Smooth muscle cell (in vitro differentiated cells): ENCODE measurements around the gene PPT1. TPM values are rescaled to one million over a fixed set of nuclear protein-coding genes. Genes with fewer than 3 reads are reported as not detected.

Experiments used
- DNase-seq: peaks from one replicate; lab custom pipeline; 2025; ENCODE audit not compliant: unreplicated experiment; lab: John Stamatoyannopoulos, UW
- H2AFZ ChIP-seq: fragments of 200-600 bp; sonication (generic); 2 replicates; pipeline ENCODE4 v1.6.0; 2016; ENCODE audit warnings: antibody characterized with exemption, low read depth, mild to moderate bottlenecking
- H3F3A ChIP-seq: fragments of 200-600 bp; sonication (generic); 2 replicates; pipeline ENCODE4 v1.6.0; 2017; ENCODE audit warnings: antibody characterized with exemption, low read depth
- H3K27ac ChIP-seq: fragments of 200-600 bp; sonication (generic); 2 replicates; pipeline ENCODE4 v1.5.1; 2016; ENCODE audit warnings: low read depth, mild to moderate bottlenecking
- H3K27me3 ChIP-seq: fragments of 200-600 bp; sonication (generic); 2 replicates; pipeline ENCODE4 v1.6.1; 2016; ENCODE audit warnings: low read depth, mild to moderate bottlenecking
- H3K36me3 ChIP-seq: fragments of 200-600 bp; sonication (generic); 2 replicates; pipeline ENCODE4 v1.5.1; 2016; ENCODE audit warnings: low read depth
- H3K4me1 ChIP-seq: fragments of 200-600 bp; sonication (generic); 2 replicates; pipeline ENCODE4 v1.5.1; 2016; ENCODE audit warnings: low read depth
- H3K4me2 ChIP-seq: fragments of 200-600 bp; sonication (generic); 2 replicates; pipeline ENCODE4 v1.6.0; 2016; ENCODE audit warnings: mild to moderate bottlenecking
- H3K4me3 ChIP-seq: fragments of 200-600 bp; sonication (generic); 2 replicates; pipeline ENCODE4 v1.5.1; 2016; ENCODE audit warnings: mild to moderate bottlenecking
- H3K79me2 ChIP-seq: fragments of 200-600 bp; sonication (generic); 2 replicates; pipeline ENCODE4 v1.6.0; 2016; ENCODE audit warnings: low read depth, mild to moderate bottlenecking
- H3K9ac ChIP-seq: fragments of 200-600 bp; sonication (generic); 2 replicates; pipeline ENCODE4 v1.6.0; 2016; ENCODE audit warnings: low read depth
- H3K9me3 ChIP-seq: fragments of 200-600 bp; sonication (generic); replicated peaks from 2 replicates; pipeline ENCODE4 v1.5.1; 2016; ENCODE audit warnings: low read depth
- H4K20me1 ChIP-seq: fragments of 200-600 bp; sonication (generic); 2 replicates; pipeline ENCODE4 v1.6.0; 2016; ENCODE audit warnings: low read depth
- WGBS: methylation state at CpG from one replicate; pipeline ENCODE4 v1.1.7; 2016; ENCODE audit warnings: low lambda C conversion rate; 5-methylcytosine and 5-hydroxymethylcytosine counted together
- polyA plus RNA-seq: library from polyadenylated mRNA; unstranded; fragments of >200 nt; fragmentation: Nextera tagmentation; extraction: Ambion mirVana; gene quantifications from 2 replicates; pipeline ENCODE4 v1.2.1, GENCODE V29; 2016
- total RNA-seq: library from RNA; depleted of rRNA; stranded (reverse); fragments of >200 nt; gene quantifications from 2 replicates; pipeline ENCODE4 v1.2.3, GENCODE V29; 2014
- TF ChIP-seq, protein P1 (sequence below): fragments of 200-600 bp; sonication (generic); IDR thresholded peaks from 2 replicates; pipeline ENCODE4 v1.5.1; 2017; ENCODE audit warnings: borderline replicate concordance, mild to moderate bottlenecking, antibody characterized with exemption; ENCODE audit not compliant: insufficient read depth, poor library complexity, severe bottlenecking

PPT1 gene
- total and polyA plus RNA-seq, 2 experiments from 2014 or later = 72.5 to 85.6 TPM

DNA sequence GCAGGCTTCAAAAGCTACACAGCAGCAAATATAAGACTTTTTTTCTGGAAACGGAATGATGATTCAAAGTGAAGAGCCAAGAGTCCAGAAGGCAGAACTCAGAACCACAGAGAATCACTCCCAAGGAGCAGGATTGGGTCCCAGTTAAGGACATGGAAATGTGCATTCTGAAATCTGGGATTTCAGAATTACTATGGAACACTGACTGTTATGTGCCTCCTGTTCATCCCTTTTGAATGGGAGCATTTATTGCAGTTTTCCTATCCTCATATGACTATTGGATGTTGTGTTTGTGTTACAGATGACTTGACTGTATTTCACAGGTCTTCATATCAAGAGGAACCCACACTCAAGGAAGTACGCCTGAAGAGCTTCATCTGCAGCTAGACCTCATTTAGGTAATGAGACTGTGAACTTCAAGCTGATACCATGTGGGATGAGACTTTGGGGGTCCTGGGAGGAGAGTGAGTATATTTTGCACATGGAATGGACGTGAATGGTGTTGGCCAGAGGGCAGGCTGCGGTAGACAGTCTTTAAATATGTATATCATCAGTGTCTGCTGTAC, 73.6 kb downstream of the PPT1 start:
- Histone ChIP-seq H3K27me3 (no peaks in the 10 kb centered on the region), H2AFZ (no peak overlapping the region), H3K9ac (no peak overlapping the region), H3K36me3 (no peaks in the 10 kb centered on the region), H3K4me2 (no peak overlapping the region), H3K27ac (no peak overlapping the region), H3K79me2 (no peaks in the 10 kb centered on the region), H4K20me1 (no peaks in the 10 kb centered on the region), H3K4me1 (no peaks in the 10 kb centered on the region), H3F3A (no peaks in the 10 kb centered on the region), H3K4me3 (no peak overlapping the region), H3K9me3 (no peaks in the 10 kb centered on the region)
- TF ChIP-seq, protein P1, sequence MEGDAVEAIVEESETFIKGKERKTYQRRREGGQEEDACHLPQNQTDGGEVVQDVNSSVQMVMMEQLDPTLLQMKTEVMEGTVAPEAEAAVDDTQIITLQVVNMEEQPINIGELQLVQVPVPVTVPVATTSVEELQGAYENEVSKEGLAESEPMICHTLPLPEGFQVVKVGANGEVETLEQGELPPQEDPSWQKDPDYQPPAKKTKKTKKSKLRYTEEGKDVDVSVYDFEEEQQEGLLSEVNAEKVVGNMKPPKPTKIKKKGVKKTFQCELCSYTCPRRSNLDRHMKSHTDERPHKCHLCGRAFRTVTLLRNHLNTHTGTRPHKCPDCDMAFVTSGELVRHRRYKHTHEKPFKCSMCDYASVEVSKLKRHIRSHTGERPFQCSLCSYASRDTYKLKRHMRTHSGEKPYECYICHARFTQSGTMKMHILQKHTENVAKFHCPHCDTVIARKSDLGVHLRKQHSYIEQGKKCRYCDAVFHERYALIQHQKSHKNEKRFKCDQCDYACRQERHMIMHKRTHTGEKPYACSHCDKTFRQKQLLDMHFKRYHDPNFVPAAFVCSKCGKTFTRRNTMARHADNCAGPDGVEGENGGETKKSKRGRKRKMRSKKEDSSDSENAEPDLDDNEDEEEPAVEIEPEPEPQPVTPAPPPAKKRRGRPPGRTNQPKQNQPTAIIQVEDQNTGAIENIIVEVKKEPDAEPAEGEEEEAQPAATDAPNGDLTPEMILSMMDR = no peak
- DNase-seq = no peak
- 92% methylated on average over 4 of the region's 4 CpGs for WGBS

Other genes with a start within 250 kb of the PPT1 start
- 22.1 and 26.7 TPM in 2 replicates for gene TRIT1, start 213.7 kb downstream of the PPT1 start, total RNA-seq
- gene TRIT1, start 213.7 kb downstream of the PPT1 start, polyA plus RNA-seq = 12.8 and 19.7 TPM in 2 replicates
- gene MYCL, start 195.3 kb downstream of the PPT1 start, total RNA-seq = 3.7 and 4.5 TPM in 2 replicates
- 0.98 and 2.4 TPM in 2 replicates for gene MYCL, start 195.3 kb downstream of the PPT1 start, polyA plus RNA-seq
- 3.2 and 3.3 TPM in 2 replicates for gene MFSD2A, start 142.1 kb downstream of the PPT1 start, total RNA-seq
- gene MFSD2A, start 142.1 kb downstream of the PPT1 start, polyA plus RNA-seq = 5.3 and 5.5 TPM in 2 replicates
- gene CAP1, start 56.5 kb downstream of the PPT1 start, total RNA-seq = 362 and 390 TPM in 2 replicates
- gene CAP1, start 56.5 kb downstream of the PPT1 start, polyA plus RNA-seq = 370 and 381 TPM in 2 replicates
- gene RLF, start 64.1 kb upstream of the PPT1 start, total RNA-seq = 35.2 and 39.6 TPM in 2 replicates
- 7.3 and 8.2 TPM in 2 replicates for gene RLF, start 64.1 kb upstream of the PPT1 start, polyA plus RNA-seq
- gene TMCO2, start 150.7 kb upstream of the PPT1 start, total RNA-seq = not detected in 2 replicates
- gene TMCO2, start 150.7 kb upstream of the PPT1 start, polyA plus RNA-seq = not detected in 2 replicates
- gene ZMPSTE24, start 161.0 kb upstream of the PPT1 start, total RNA-seq = 48.9 and 53.3 TPM in 2 replicates
- gene ZMPSTE24, start 161.0 kb upstream of the PPT1 start, polyA plus RNA-seq = 28.8 and 29.8 TPM in 2 replicates
- 6.5 and 8.0 TPM in 2 replicates for gene COL9A2, start 220.0 kb upstream of the PPT1 start, total RNA-seq
- 16.0 and 24.5 TPM in 2 replicates for gene COL9A2, start 220.0 kb upstream of the PPT1 start, polyA plus RNA-seq